ENCODE results near the gene ROMO1. TPM values are rescaled to one million over a fixed set of nuclear protein-coding genes. Genes with fewer than 3 reads are reported as not detected.

Gene ROMO1
- total and polyA plus RNA-seq, 12 donors: 50.1 to 1,321 (median 282) TPM

DNA sequence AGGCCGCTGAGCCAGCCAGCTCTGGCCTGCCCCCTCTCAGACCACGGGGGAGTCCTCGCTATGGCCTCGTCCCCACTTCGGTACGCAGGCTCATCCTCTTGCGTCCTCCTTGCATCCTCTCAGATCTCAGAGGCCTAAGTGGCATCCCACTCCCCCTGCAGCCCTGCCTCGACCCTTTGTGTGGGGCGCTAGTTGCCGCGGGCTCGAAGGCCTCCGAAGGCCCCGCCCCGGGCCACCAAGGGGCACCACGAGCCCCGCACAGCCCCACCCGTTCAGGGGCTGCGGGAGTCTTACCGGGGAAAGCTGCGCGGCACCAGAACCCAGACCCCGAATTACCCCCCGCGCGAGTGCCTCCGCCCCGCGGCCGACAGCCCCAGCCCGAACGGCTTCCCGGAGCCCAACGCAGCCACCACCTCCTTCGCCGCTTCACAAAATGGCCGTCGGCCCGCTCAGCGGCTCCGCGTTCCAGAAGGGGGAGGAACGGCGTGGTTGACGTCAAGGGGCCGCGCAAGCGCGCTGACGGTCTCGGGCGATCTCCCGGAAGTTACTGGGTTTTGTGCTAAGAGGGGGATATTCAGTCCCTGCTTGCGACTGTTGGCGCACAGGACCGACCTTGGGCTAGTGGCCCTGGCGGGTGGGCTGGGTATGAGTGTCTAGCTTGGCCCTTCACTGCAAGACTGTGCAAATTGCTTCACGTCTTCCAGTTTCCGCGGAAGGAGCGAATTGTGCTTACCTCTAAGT is 34.6 kb upstream of the ROMO1 start, which contains the start of the genes CPNE1 and RBM12:
Gene CPNE1 (minus strand): TSS at position 435 of the 741 bp plus-strand sequence. CDS start 31,977 bp downstream, outside the sequence.
Gene RBM12 (minus strand): TSS at position 435 of the 741 bp plus-strand sequence. CDS start 9,578 bp downstream, outside the sequence.
- WGBS, 4 donors: 0% methylated on average over 9 to 61 of the region's 61 CpGs
- intact Hi-C loops (cut with DNase I): loop anchor here in 1 of 2 donors (5.0 to 10.0 kb wide), 2 partner anchors 47 to 200 kb away; partner anchors contain the start of gene SPAG4
- peak; percentile 93 to 96 (median 94) for DNase-seq

GRCh38 chr20:35665949-35666288 is 33.3 kb upstream of the ROMO1 start:
- H3K4me3 ChIP-seq: no peak overlapping the region
- peaks cover 8 to 24% of the 10 kb centered on the region in 2 donors for H3K4me1 ChIP-seq (replicated peaks in 1 of 2)
- intact Hi-C loops (cut with DNase I): loop anchor here in 1 of 2 donors (10.0 kb wide), 1 partner anchor 201 kb away; no protein-coding TSS in a partner anchor
- TF ChIP-seq POLR2A (IDR thresholded peaks at IDR 0.05): no peak
- TF ChIP-seq CTCF (IDR thresholded peaks at IDR 0.05): no peak
- H3K9me3 ChIP-seq (replicated peaks in 1 of 3): no peaks in the 10 kb centered on the region
- peaks cover 0 to 20% of the 10 kb centered on the region in 2 donors for H3K36me3 ChIP-seq (replicated peaks in 1 of 2)
- peak overlapping the region in 1 of 5 donors; percentile 98 for H3K27ac ChIP-seq
- WGBS, 4 donors: 94 to 98% (median 97%) methylated on average over 17 of the region's 17 CpGs
- DNase-seq: peak in 1 of 7 donors; percentile 22
- H3K27me3 ChIP-seq: no peaks in the 10 kb centered on the region

More for the DNA sequence above, 34.6 kb upstream of the ROMO1 start, which contains the start of the genes CPNE1 and RBM12:
- Histone ChIP-seq H3K4me3 (peak within 1 kb of the TSS; percentile 18 to 85 (median 70)), H3K27ac (peak within 1 kb of the TSS; percentile 92 to 99 (median 97)), H3K36me3 (replicated peaks in 1 of 2) (peaks cover 0 to 7% of the 10 kb centered on the region in 2 donors), H3K4me1 (replicated peaks in 1 of 2) (peaks cover 12 to 37% of the 10 kb centered on the region in 2 donors), H3K27me3 (no peaks in the 10 kb centered on the region), H3K9me3 (replicated peaks in 1 of 3) (no peaks in the 10 kb centered on the region)
- TF ChIP-seq POLR2A (IDR thresholded peaks at IDR 0.05) (peak; percentile 87 to 90), CTCF (IDR thresholded peaks at IDR 0.05) (peak in 2 of 6 experiments; percentile 4 to 24)

DNA sequence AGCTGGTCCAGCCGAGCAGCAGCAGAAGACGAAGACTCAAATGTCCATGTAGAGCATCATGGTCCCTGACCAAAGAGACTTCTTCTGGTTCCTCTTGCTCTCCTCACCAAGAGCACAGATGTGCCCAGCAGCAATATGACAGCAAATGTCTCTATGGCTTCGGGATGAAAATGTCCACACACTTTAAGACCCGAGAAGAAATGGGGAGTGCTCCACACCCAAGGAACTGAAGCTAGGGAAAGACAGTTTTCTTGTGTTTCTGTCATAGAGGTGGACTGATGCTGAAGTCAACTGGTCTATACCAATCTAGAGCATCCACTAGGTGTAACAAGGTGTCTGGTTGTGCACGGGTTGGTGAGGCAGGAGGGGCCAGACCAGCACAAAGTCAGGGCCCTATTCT is 30.0 kb upstream of the ROMO1 start:
- H3K4me1 ChIP-seq (replicated peaks in 1 of 2): no peaks in the 10 kb centered on the region
- no peak overlapping the region for H3K27ac ChIP-seq
- H3K9me3 ChIP-seq (replicated peaks in 1 of 3): no peaks in the 10 kb centered on the region
- peak in 1 of 7 donors; percentile 14 for DNase-seq
- 94 to 99% (median 96%) methylated on average over 5 of the region's 5 CpGs for WGBS, 4 donors
- no peak overlapping the region for H3K4me3 ChIP-seq
- no peaks in the 10 kb centered on the region for H3K27me3 ChIP-seq
- H3K36me3 ChIP-seq (replicated peaks in 1 of 2): peaks cover 0 to 53% of the 10 kb centered on the region in 2 donors
- TF ChIP-seq POLR2A (IDR thresholded peaks at IDR 0.05) (no peak), CTCF (IDR thresholded peaks at IDR 0.05) (no peak)
- intact Hi-C loops (cut with DNase I): loop anchor here in 1 of 2 donors (10.0 kb wide), 1 partner anchor 204 kb away; no protein-coding TSS in a partner anchor

DNA sequence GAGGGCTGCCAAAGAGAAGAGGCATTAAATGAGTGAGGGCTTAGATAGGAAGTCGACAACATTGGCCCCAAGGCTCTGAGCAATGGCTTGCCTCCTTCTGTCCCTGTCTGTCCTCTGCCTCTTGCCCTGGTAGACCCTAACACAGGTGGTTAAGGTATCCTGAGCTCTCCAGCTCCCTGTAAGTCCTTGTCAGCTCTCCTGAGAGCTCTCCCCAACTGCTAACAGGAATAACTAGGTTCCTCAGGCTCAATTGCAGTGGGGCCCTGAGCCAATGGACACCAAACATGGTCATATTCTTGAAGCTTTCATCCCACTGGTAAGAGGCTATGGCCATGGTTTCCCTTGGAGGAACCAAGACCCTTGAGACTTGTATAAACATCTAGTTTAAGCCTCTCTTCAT is 29.5 kb upstream of the ROMO1 start:
- Histone ChIP-seq H3K4me3 (no peak overlapping the region), H3K36me3 (replicated peaks in 1 of 2) (peaks cover 0 to 58% of the 10 kb centered on the region in 2 donors), H3K9me3 (replicated peaks in 1 of 3) (no peaks in the 10 kb centered on the region), H3K4me1 (replicated peaks in 1 of 2) (no peaks in the 10 kb centered on the region), H3K27me3 (no peaks in the 10 kb centered on the region), H3K27ac (no peak overlapping the region)
- 86 to 100% (median 95%) methylated on average over 1 of the region's 1 CpG for WGBS, 4 donors
- intact Hi-C loops (cut with DNase I): loop anchor here in 1 of 2 donors (10.0 kb wide), 1 partner anchor 205 kb away; no protein-coding TSS in a partner anchor
- peak in 1 of 7 donors; percentile 33 for DNase-seq
- TF ChIP-seq POLR2A (IDR thresholded peaks at IDR 0.05) (no peak), CTCF (IDR thresholded peaks at IDR 0.05) (no peak)

Data from adrenal gland (tissue), 12 donors.